Thyroid gland (tissue), 4 donors: Measurements from ENCODE around the gene PARP1.

Experiments used
- POLR2A ChIP-seq, 2 donors: fragments of 450-650 bp; IDR thresholded peaks; one replicate each; pipeline ENCODE4 v1.6.1; 2017; ENCODE audit warnings: antibody characterized with exemption in 2 of 2, mild to moderate bottlenecking in 2 of 2, moderate library complexity in 1 of 2
- TF ChIP-seq, protein P1 (sequence below), 6 experiments: fragments of 200-600 bp in 3 of 6; fragments of 450-650 bp in 3 of 6; sonication (generic) in 3 of 6; IDR thresholded peaks; one replicate each; pipeline ENCODE4 v1.5.1; 2016 to 2019; ENCODE audit warnings: antibody characterized with exemption in 6 of 6, mild to moderate bottlenecking in 2 of 6, inconsistent platforms in 1 of 6, moderate library complexity in 1 of 6

DNA sequence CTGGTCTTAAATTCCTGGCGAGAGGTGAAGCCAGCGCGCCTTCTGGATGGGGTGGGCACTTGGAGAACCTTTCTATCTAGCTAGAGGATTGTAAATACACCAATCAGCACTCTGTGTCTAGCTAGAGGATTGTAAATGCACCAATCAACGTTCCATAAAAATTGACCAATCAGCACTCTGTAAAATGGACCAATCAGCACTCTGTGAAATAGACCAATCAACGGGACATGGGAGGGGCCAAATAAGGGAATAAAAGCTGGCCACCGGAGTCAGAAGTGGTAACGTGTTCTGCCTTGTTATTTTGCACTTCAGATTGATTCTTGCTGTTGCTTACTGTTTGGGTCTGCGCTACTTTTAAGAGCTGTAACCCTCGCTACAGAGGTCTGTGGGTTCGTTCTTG, 87.0 kb downstream of the PARP1 start:
- no peak for TF ChIP-seq POLR2A (IDR thresholded peaks at IDR 0.05)
- TF ChIP-seq, protein P1, sequence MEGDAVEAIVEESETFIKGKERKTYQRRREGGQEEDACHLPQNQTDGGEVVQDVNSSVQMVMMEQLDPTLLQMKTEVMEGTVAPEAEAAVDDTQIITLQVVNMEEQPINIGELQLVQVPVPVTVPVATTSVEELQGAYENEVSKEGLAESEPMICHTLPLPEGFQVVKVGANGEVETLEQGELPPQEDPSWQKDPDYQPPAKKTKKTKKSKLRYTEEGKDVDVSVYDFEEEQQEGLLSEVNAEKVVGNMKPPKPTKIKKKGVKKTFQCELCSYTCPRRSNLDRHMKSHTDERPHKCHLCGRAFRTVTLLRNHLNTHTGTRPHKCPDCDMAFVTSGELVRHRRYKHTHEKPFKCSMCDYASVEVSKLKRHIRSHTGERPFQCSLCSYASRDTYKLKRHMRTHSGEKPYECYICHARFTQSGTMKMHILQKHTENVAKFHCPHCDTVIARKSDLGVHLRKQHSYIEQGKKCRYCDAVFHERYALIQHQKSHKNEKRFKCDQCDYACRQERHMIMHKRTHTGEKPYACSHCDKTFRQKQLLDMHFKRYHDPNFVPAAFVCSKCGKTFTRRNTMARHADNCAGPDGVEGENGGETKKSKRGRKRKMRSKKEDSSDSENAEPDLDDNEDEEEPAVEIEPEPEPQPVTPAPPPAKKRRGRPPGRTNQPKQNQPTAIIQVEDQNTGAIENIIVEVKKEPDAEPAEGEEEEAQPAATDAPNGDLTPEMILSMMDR (IDR thresholded peaks at IDR 0.05): no peak
